PC-3 (cell line): Measurements from ENCODE around the gene ATXN7L1.

Experiments
- EZH2 ChIP-seq: fragments of 300-600 bp; sonication (generic); IDR thresholded peaks from one replicate; pipeline ENCODE4 v1.6.1; 2017; ENCODE audit warnings: antibody characterized with exemption, mild to moderate bottlenecking, low read length; ENCODE audit not compliant: unreplicated experiment
- TF ChIP-seq, protein P1 (sequence below): fragments of 300-600 bp; sonication (generic); conservative IDR thresholded peaks from 2 replicates; pipeline ENCODE4 v1.5.1; 2017; ENCODE audit warnings: antibody characterized with exemption, low read depth, mild to moderate bottlenecking, low read length

DNA sequence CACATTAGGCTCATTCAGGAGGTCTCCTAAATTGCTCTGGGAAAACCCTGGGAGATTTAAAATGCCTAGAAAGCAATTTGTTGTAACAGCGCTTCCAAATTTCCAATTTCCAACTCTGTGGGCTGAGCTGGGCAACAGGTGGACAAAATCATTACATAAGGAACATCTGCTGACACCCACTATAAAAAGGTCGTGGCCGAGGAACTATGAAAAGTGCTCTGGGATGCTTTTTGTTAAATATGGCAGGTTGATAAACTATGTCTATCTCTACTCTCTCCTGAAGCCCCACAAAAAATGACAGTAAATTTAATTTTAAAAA lies 45.1 kb downstream of the ATXN7L1 start:
- TF ChIP-seq, protein P1, sequence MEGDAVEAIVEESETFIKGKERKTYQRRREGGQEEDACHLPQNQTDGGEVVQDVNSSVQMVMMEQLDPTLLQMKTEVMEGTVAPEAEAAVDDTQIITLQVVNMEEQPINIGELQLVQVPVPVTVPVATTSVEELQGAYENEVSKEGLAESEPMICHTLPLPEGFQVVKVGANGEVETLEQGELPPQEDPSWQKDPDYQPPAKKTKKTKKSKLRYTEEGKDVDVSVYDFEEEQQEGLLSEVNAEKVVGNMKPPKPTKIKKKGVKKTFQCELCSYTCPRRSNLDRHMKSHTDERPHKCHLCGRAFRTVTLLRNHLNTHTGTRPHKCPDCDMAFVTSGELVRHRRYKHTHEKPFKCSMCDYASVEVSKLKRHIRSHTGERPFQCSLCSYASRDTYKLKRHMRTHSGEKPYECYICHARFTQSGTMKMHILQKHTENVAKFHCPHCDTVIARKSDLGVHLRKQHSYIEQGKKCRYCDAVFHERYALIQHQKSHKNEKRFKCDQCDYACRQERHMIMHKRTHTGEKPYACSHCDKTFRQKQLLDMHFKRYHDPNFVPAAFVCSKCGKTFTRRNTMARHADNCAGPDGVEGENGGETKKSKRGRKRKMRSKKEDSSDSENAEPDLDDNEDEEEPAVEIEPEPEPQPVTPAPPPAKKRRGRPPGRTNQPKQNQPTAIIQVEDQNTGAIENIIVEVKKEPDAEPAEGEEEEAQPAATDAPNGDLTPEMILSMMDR: no peak
- no peak for TF ChIP-seq EZH2
